Parathyroid adenoma (tissue), 2 donors: Measurements from ENCODE around the gene BANP.
"Not testable (repeated sequence)": the region's sequence is repeated elsewhere in the genome, so short reads cannot be mapped to it uniquely, and the experiment has no call there.

Source experiments
- H2AFZ ChIP-seq: fragments of 300-600 bp; sonication (generic); one replicate; pipeline ENCODE4 v1.7.0; 2017; ENCODE audit warnings: antibody characterized with exemption, mild to moderate bottlenecking
- H3K27ac ChIP-seq: fragments of 300-600 bp; sonication (generic); one replicate; pipeline ENCODE4 v1.7.0; 2017
- H3K27me3 ChIP-seq: fragments of 300-600 bp; sonication (generic); one replicate; pipeline ENCODE4 v1.7.0; 2017; ENCODE audit warnings: low read length; ENCODE audit not compliant: control insufficient read depth, insufficient read depth
- H3K36me3 ChIP-seq: fragments of 300-600 bp; sonication (generic); one replicate; pipeline ENCODE4 v1.7.0; 2017; ENCODE audit warnings: low read length; ENCODE audit not compliant: control insufficient read depth, insufficient read depth
- H3K4me1 ChIP-seq: fragments of 300-600 bp; sonication (generic); one replicate; pipeline ENCODE4 v1.7.0; 2017; ENCODE audit warnings: control low read depth
- H3K4me2 ChIP-seq: fragments of 300-600 bp; sonication (generic); one replicate; pipeline ENCODE4 v1.7.0; 2017; ENCODE audit warnings: low read length
- H3K4me3 ChIP-seq: fragments of 300-600 bp; sonication (generic); one replicate; pipeline ENCODE4 v1.7.0; 2017; ENCODE audit warnings: low read depth, low read length
- H3K79me2 ChIP-seq: fragments of 300-600 bp; sonication (generic); one replicate; pipeline ENCODE4 v1.7.0; 2017; ENCODE audit warnings: control low read depth
- H3K9ac ChIP-seq: fragments of 300-600 bp; sonication (generic); one replicate; pipeline ENCODE4 v1.7.0; 2017; ENCODE audit warnings: mild to moderate bottlenecking
- H3K9me3 ChIP-seq: fragments of 300-600 bp; sonication (generic); one replicate; pipeline ENCODE4 v1.7.0; 2017; ENCODE audit warnings: low read length; ENCODE audit not compliant: control insufficient read depth
- CTCF ChIP-seq: fragments of 300-600 bp; sonication (generic); IDR thresholded peaks from one replicate; pipeline ENCODE4 v1.7.0; 2017; ENCODE audit warnings: antibody characterized with exemption, mild to moderate bottlenecking
- donor health status: primary hyperparathyroidism.

The BANP gene

GRCh38 chr16:87983072-87983736, 32.0 kb downstream of the BANP start:
- not testable (repeated sequence) for H3K36me3 ChIP-seq, H3K4me2 ChIP-seq, H3K4me3 ChIP-seq, H3K9ac ChIP-seq, H3K9me3 ChIP-seq, H3K79me2 ChIP-seq, H3K27me3 ChIP-seq, H2AFZ ChIP-seq
- peak; percentile 55 for TF ChIP-seq CTCF
- Histone ChIP-seq H3K4me1 (peaks cover 37% of the 10 kb centered on the region), H3K27ac (peak overlapping the region; percentile 89)

- H3K4me2 ChIP-seq, H2AFZ ChIP-seq, H3K79me2 ChIP-seq, H3K4me3 ChIP-seq, H3K36me3 ChIP-seq, H3K9me3 ChIP-seq, H3K27me3 ChIP-seq, H3K9ac ChIP-seq: not testable (repeated sequence)
- peak overlapping the region; percentile 89 for H3K27ac ChIP-seq
- H3K4me1 ChIP-seq: peaks cover 37% of the 10 kb centered on the region
Measured at GRCh38 chr16:87983737-87984097, 32.5 kb downstream of the BANP start.

- Histone ChIP-seq H3K4me1 (peaks cover 37% of the 10 kb centered on the region), H3K4me2 (peak overlapping the region; percentile 59), H3K27ac (peak overlapping the region; percentile 89), H3K4me3 (peak overlapping the region; percentile 31)
- H3K27me3 ChIP-seq, H3K9me3 ChIP-seq, H2AFZ ChIP-seq, H3K36me3 ChIP-seq, H3K79me2 ChIP-seq, H3K9ac ChIP-seq: not testable (repeated sequence)
Measured at GRCh38 chr16:87984180-87984579, 32.9 kb downstream of the BANP start.

- Histone ChIP-seq H3K79me2 (no peaks in the 10 kb centered on the region), H3K4me2 (peak overlapping the region; percentile 59), H3K27me3 (no peaks in the 10 kb centered on the region), H3K4me3 (peak overlapping the region; percentile 31), H3K9me3 (no peaks in the 10 kb centered on the region), H3K9ac (no peak overlapping the region), H3K4me1 (peaks cover 37% of the 10 kb centered on the region), H3K27ac (peak overlapping the region; percentile 89), H3K36me3 (no peaks in the 10 kb centered on the region), H2AFZ (peak overlapping the region; percentile 30)
- no peak for TF ChIP-seq CTCF
Measured at GRCh38 chr16:87984632-87985267, 33.5 kb downstream of the BANP start.

GRCh38 chr16:87985493-87985892, 34.3 kb downstream of the BANP start:
- H3K36me3 ChIP-seq: not testable (repeated sequence)

GRCh38 chr16:87986361-87986849, 35.2 kb downstream of the BANP start:
- not testable (repeated sequence) for H2AFZ ChIP-seq, H3K4me2 ChIP-seq, H3K36me3 ChIP-seq, H3K9me3 ChIP-seq, H3K9ac ChIP-seq, H3K27me3 ChIP-seq, H3K79me2 ChIP-seq, H3K4me3 ChIP-seq
- H3K27ac ChIP-seq: peak overlapping the region; percentile 42
- H3K4me1 ChIP-seq: peaks cover 30% of the 10 kb centered on the region

More at GRCh38 chr16:87985493-87985892, 34.3 kb downstream of the BANP start:
- not testable (repeated sequence) for H3K4me2 ChIP-seq, H3K27ac ChIP-seq, H3K27me3 ChIP-seq, H3K9ac ChIP-seq, H3K9me3 ChIP-seq, H3K79me2 ChIP-seq, H2AFZ ChIP-seq, H3K4me3 ChIP-seq
- H3K4me1 ChIP-seq: peaks cover 32% of the 10 kb centered on the region

GRCh38 chr16:87988596-87988995, 37.4 kb downstream of the BANP start:
- H3K9me3 ChIP-seq, H3K79me2 ChIP-seq, H3K27ac ChIP-seq, H3K9ac ChIP-seq, H3K4me3 ChIP-seq, H2AFZ ChIP-seq, H3K27me3 ChIP-seq, H3K4me2 ChIP-seq, H3K36me3 ChIP-seq: not testable (repeated sequence)
- peaks cover 28% of the 10 kb centered on the region for H3K4me1 ChIP-seq

GRCh38 chr16:87990254-87990653, 39.0 kb downstream of the BANP start:
- H3K36me3 ChIP-seq, H3K4me2 ChIP-seq, H3K79me2 ChIP-seq, H3K4me3 ChIP-seq, H3K27ac ChIP-seq, H3K27me3 ChIP-seq, H3K9ac ChIP-seq, H2AFZ ChIP-seq, H3K9me3 ChIP-seq: not testable (repeated sequence)
- peaks cover 18% of the 10 kb centered on the region for H3K4me1 ChIP-seq

- not testable (repeated sequence) for H3K36me3 ChIP-seq, H3K4me2 ChIP-seq, H3K27ac ChIP-seq, H3K4me3 ChIP-seq, H3K27me3 ChIP-seq, H3K9me3 ChIP-seq, H2AFZ ChIP-seq, H3K9ac ChIP-seq
- Histone ChIP-seq H3K79me2 (peaks cover 15% of the 10 kb centered on the region), H3K4me1 (peaks cover 14% of the 10 kb centered on the region)
Measured at GRCh38 chr16:87992142-87992541, 40.9 kb downstream of the BANP start.
